ENCODE data around the gene KLHL13. TPM values are rescaled to one million over a fixed set of nuclear protein-coding genes. Genes with fewer than 3 reads are reported as not detected.
"Not testable (repeated sequence)": the region's sequence is repeated elsewhere in the genome, so short reads cannot be mapped to it uniquely, and the experiment has no call there.

Gene KLHL13
- total and polyA plus RNA-seq, 2 donors = 21.5 to 85.8 TPM

- 87% methylated on average over 4 of the region's 4 CpGs for WGBS
- H3K27ac ChIP-seq (ENCODE audit: low read depth) = no peak overlapping the region
- no peak for DNase-seq (ENCODE audit: extremely low spot score)
- no peak overlapping the region for H3K4me3 ChIP-seq (ENCODE audit: low read depth, low read length)
- H3K36me3 ChIP-seq (ENCODE audit: insufficient read depth) = no peaks in the 10 kb centered on the region
- no peaks in the 10 kb centered on the region for H3K4me1 ChIP-seq (ENCODE audit: insufficient read depth)
Observed at GRCh38 chrX:117959045-117959444, 157.6 kb downstream of the KLHL13 start.

GRCh38 chrX:117957128-117957527 lies 159.5 kb downstream of the KLHL13 start:
- Histone ChIP-seq H3K4me3 (ENCODE audit: low read depth, low read length) (no peak overlapping the region), H3K36me3 (ENCODE audit: insufficient read depth) (no peaks in the 10 kb centered on the region), H3K27ac (ENCODE audit: low read depth) (no peak overlapping the region), H3K4me1 (ENCODE audit: insufficient read depth) (no peaks in the 10 kb centered on the region)
- no peak for DNase-seq (ENCODE audit: extremely low spot score)
- whole genome bisulfite sequencing = 36% methylated on average over 2 of the region's 2 CpGs

- not testable (repeated sequence) for H3K4me1 ChIP-seq (ENCODE audit: insufficient read depth); H3K4me3 ChIP-seq (ENCODE audit: low read depth, low read length); DNase-seq (ENCODE audit: extremely low spot score); H3K36me3 ChIP-seq (ENCODE audit: insufficient read depth); H3K27ac ChIP-seq (ENCODE audit: low read depth)
- 83% methylated on average over 1 of the region's 1 CpG for WGBS
Observed at GRCh38 chrX:117939296-117939695, 177.3 kb downstream of the KLHL13 start.

GRCh38 chrX:117936118-117936517 lies 180.5 kb downstream of the KLHL13 start:
- DNase-seq (ENCODE audit: extremely low spot score) = no peak
- Histone ChIP-seq H3K36me3 (ENCODE audit: insufficient read depth) (no peaks in the 10 kb centered on the region), H3K4me1 (ENCODE audit: insufficient read depth) (no peaks in the 10 kb centered on the region), H3K4me3 (ENCODE audit: low read depth, low read length) (no peak overlapping the region), H3K27ac (ENCODE audit: low read depth) (no peak overlapping the region)
- 85% methylated on average over 2 of the region's 2 CpGs for WGBS

GRCh38 chrX:117930116-117930515 lies 186.5 kb downstream of the KLHL13 start:
- H3K4me1 ChIP-seq (ENCODE audit: insufficient read depth); DNase-seq (ENCODE audit: extremely low spot score); H3K4me3 ChIP-seq (ENCODE audit: low read depth, low read length); H3K27ac ChIP-seq (ENCODE audit: low read depth); H3K36me3 ChIP-seq (ENCODE audit: insufficient read depth): not testable (repeated sequence)

GRCh38 chrX:117919755-117920154 lies 196.9 kb downstream of the KLHL13 start:
- H3K27ac ChIP-seq (ENCODE audit: low read depth) = no peak overlapping the region
- DNase-seq (ENCODE audit: extremely low spot score) = no peak
- 98% methylated on average over 1 of the region's 1 CpG for WGBS

GRCh38 chrX:117910216-117910615 lies 206.4 kb downstream of the KLHL13 start:
- WGBS = 94% methylated on average over 1 of the region's 1 CpG
- DNase-seq (ENCODE audit: extremely low spot score) = no peak
- H3K36me3 ChIP-seq (ENCODE audit: insufficient read depth) = no peaks in the 10 kb centered on the region
- H3K4me1 ChIP-seq (ENCODE audit: insufficient read depth) = no peaks in the 10 kb centered on the region
- no peak overlapping the region for H3K4me3 ChIP-seq (ENCODE audit: low read depth, low read length)
- no peak overlapping the region for H3K27ac ChIP-seq (ENCODE audit: low read depth)

More at GRCh38 chrX:117919755-117920154, 196.9 kb downstream of the KLHL13 start:
- Histone ChIP-seq H3K4me1 (ENCODE audit: insufficient read depth) (no peaks in the 10 kb centered on the region), H3K4me3 (ENCODE audit: low read depth, low read length) (no peak overlapping the region), H3K36me3 (ENCODE audit: insufficient read depth) (no peaks in the 10 kb centered on the region)

- H3K4me3 ChIP-seq (ENCODE audit: low read depth, low read length) = no peak overlapping the region
- no peak overlapping the region for H3K27ac ChIP-seq (ENCODE audit: low read depth)
- DNase-seq (ENCODE audit: extremely low spot score) = no peak
- H3K36me3 ChIP-seq (ENCODE audit: insufficient read depth) = no peaks in the 10 kb centered on the region
- WGBS = 76% methylated on average over 1 of the region's 1 CpG
- H3K4me1 ChIP-seq (ENCODE audit: insufficient read depth) = no peaks in the 10 kb centered on the region
Observed at GRCh38 chrX:117898226-117898625, 218.4 kb downstream of the KLHL13 start.

- 50% methylated on average over 1 of the region's 1 CpG for WGBS
- Histone ChIP-seq H3K4me1 (ENCODE audit: insufficient read depth) (no peaks in the 10 kb centered on the region), H3K27ac (ENCODE audit: low read depth) (no peak overlapping the region), H3K4me3 (ENCODE audit: low read depth, low read length) (no peak overlapping the region), H3K36me3 (ENCODE audit: insufficient read depth) (no peaks in the 10 kb centered on the region)
- DNase-seq (ENCODE audit: extremely low spot score) = no peak
Observed at GRCh38 chrX:117895418-117895817, 221.2 kb downstream of the KLHL13 start.

GRCh38 chrX:117892469-117892868 lies 224.1 kb downstream of the KLHL13 start:
- DNase-seq (ENCODE audit: extremely low spot score) = no peak
- Histone ChIP-seq H3K4me1 (ENCODE audit: insufficient read depth) (no peaks in the 10 kb centered on the region), H3K4me3 (ENCODE audit: low read depth, low read length) (no peak overlapping the region), H3K36me3 (ENCODE audit: insufficient read depth) (no peaks in the 10 kb centered on the region), H3K27ac (ENCODE audit: low read depth) (no peak overlapping the region)
- WGBS = 94% methylated on average over 1 of the region's 1 CpG

- WGBS = 90% methylated on average over 1 of the region's 1 CpG
Observed at GRCh38 chrX:117871796-117872195, 244.8 kb downstream of the KLHL13 start.

GRCh38 chrX:117860517-117860916 lies 256.1 kb downstream of the KLHL13 start:
- 92% methylated on average over 1 of the region's 1 CpG for WGBS
- DNase-seq (ENCODE audit: extremely low spot score) = no peak
- Histone ChIP-seq H3K36me3 (ENCODE audit: insufficient read depth) (no peaks in the 10 kb centered on the region), H3K4me1 (ENCODE audit: insufficient read depth) (no peaks in the 10 kb centered on the region), H3K27ac (ENCODE audit: low read depth) (no peak overlapping the region), H3K4me3 (ENCODE audit: low read depth, low read length) (no peak overlapping the region)

More at GRCh38 chrX:117871796-117872195, 244.8 kb downstream of the KLHL13 start:
- no peaks in the 10 kb centered on the region for H3K4me1 ChIP-seq (ENCODE audit: insufficient read depth)
- no peaks in the 10 kb centered on the region for H3K36me3 ChIP-seq (ENCODE audit: insufficient read depth)
- no peak for DNase-seq (ENCODE audit: extremely low spot score)
- H3K4me3 ChIP-seq (ENCODE audit: low read depth, low read length) = no peak overlapping the region
- H3K27ac ChIP-seq (ENCODE audit: low read depth) = no peak overlapping the region

GRCh38 chrX:117854806-117855205 lies 261.8 kb downstream of the KLHL13 start:
- DNase-seq (ENCODE audit: extremely low spot score) = no peak
- WGBS = 41% methylated on average over 2 of the region's 2 CpGs
- Histone ChIP-seq H3K4me1 (ENCODE audit: insufficient read depth) (no peaks in the 10 kb centered on the region), H3K36me3 (ENCODE audit: insufficient read depth) (no peaks in the 10 kb centered on the region), H3K4me3 (ENCODE audit: low read depth, low read length) (no peak overlapping the region), H3K27ac (ENCODE audit: low read depth) (no peak overlapping the region)

- no peak for DNase-seq (ENCODE audit: extremely low spot score)
- H3K4me3 ChIP-seq (ENCODE audit: low read depth, low read length) = no peak overlapping the region
- no peak overlapping the region for H3K27ac ChIP-seq (ENCODE audit: low read depth)
- WGBS = 94% methylated on average over 2 of the region's 2 CpGs
- no peaks in the 10 kb centered on the region for H3K4me1 ChIP-seq (ENCODE audit: insufficient read depth)
- H3K36me3 ChIP-seq (ENCODE audit: insufficient read depth) = no peaks in the 10 kb centered on the region
Observed at GRCh38 chrX:117851025-117851424, 265.6 kb downstream of the KLHL13 start.

Measured in urinary bladder (tissue), 4 donors.